HepG2 (cell line): ENCODE data around the gene ATP8A1. TPM values are rescaled to one million over a fixed set of nuclear protein-coding genes. Genes with fewer than 3 reads are reported as not detected.

Source experiments
- HMG20B ChIP-seq: conservative IDR thresholded peaks from 2 replicates; pipeline ENCODE4 v1.6.1; 2016; ENCODE audit warnings: missing genetic modification reagents, missing compliant biosample characterization
- HNF4G ChIP-seq, 2 experiments: sonication (generic) in 1 of 2; formaldehyde crosslinking in 1 of 2; IDR thresholded peaks; 2 replicates each; pipeline versions ENCODE4 v1.4.0 to v1.6.1; 2011 to 2020; ENCODE audit warnings: borderline replicate concordance in 2 of 2, low read depth in 2 of 2, mild to moderate bottlenecking in 2 of 2, low read length in 1 of 2, missing genetic modification reagents in 1 of 2, moderate library complexity in 1 of 2
- HOXA7 ChIP-seq: sonication (generic); formaldehyde crosslinking; IDR thresholded peaks from 2 replicates; pipeline ENCODE4 v1.8.1; 2022; ENCODE audit warnings: mild to moderate bottlenecking, missing genetic modification reagents, moderate library complexity
- MEIS1 ChIP-seq: sonication (generic); formaldehyde crosslinking; IDR thresholded peaks from 2 replicates; pipeline ENCODE4 v1.9.0; 2021; ENCODE audit warnings: mild to moderate bottlenecking, missing genetic modification reagents, moderate library complexity, borderline replicate concordance
- NFYB ChIP-seq: sonication (generic); formaldehyde crosslinking; IDR thresholded peaks from 2 replicates; pipeline ENCODE4 v1.4.0; 2020; ENCODE audit warnings: missing genetic modification reagents
- RXRB ChIP-seq: IDR thresholded peaks from 2 replicates; pipeline ENCODE4 v1.6.1; 2016; ENCODE audit warnings: borderline replicate concordance, missing genetic modification reagents, missing compliant biosample characterization
- ZKSCAN1 ChIP-seq: fragments of 150-350 bp; IDR thresholded peaks from 2 replicates; pipeline ENCODE4 v1.6.1; 2014; ENCODE audit warnings: low read length
- ZNF251 ChIP-seq: sonication (generic); formaldehyde crosslinking; IDR thresholded peaks from 2 replicates; pipeline ENCODE4 v1.9.0; 2021; ENCODE audit warnings: mild to moderate bottlenecking, missing genetic modification reagents
- ZNF432 ChIP-seq: sonication (generic); formaldehyde crosslinking; IDR thresholded peaks from 2 replicates; pipeline ENCODE4 v1.5.0; 2020; ENCODE audit warnings: missing genetic modification reagents, mild to moderate bottlenecking, borderline replicate concordance
- ZNF557 ChIP-seq: sonication (generic); formaldehyde crosslinking; IDR thresholded peaks from 2 replicates; pipeline ENCODE4 v1.4.0; 2020; ENCODE audit warnings: missing genetic modification reagents
- polyA plus RNA-seq, 8 experiments: library from polyadenylated mRNA; depleted of rRNA in 3 of 8; stranded (reverse) in 7 of 8; unstranded in 1 of 8; fragments of >200 nt; fragmentation: Illumina TruSeq in 4 of 8; extraction: Trizol in 4 of 8; gene quantifications; 2 replicates each; pipeline versions ENCODE4 v1.2.1 to v1.2.3, GENCODE V29; 2011 to 2016; ENCODE audit warnings: low read depth in 4 of 8, missing spikeins in 1 of 8, mixed read lengths in 1 of 8; ENCODE audit not compliant: insufficient read depth in 1 of 8
- total RNA-seq, 5 experiments: library from RNA; depleted of rRNA; stranded (reverse); fragments of >200 nt; fragmentation: Illumina TruSeq; extraction: Trizol; gene quantifications; 2 replicates each; pipeline ENCODE4 v1.2.3, GENCODE V29; 2016; ENCODE audit warnings: low read depth in 1 of 5
- TF ChIP-seq, protein P1 (sequence below), 2 experiments: IDR thresholded peaks; 2 replicates each; pipeline ENCODE4 v1.6.1; 2011 to 2012; ENCODE audit warnings: low read length in 2 of 2, borderline replicate concordance in 1 of 2, low read depth in 1 of 2, mild to moderate bottlenecking in 1 of 2, moderate library complexity in 1 of 2
- TF ChIP-seq, protein P2 (sequence below): sonication (generic); formaldehyde crosslinking; conservative IDR thresholded peaks from 2 replicates; pipeline ENCODE4 v1.8.0; 2022; ENCODE audit warnings: missing genetic modification reagents
- TF ChIP-seq, protein P3 (sequence below): sonication (generic); formaldehyde crosslinking; IDR thresholded peaks from 2 replicates; pipeline ENCODE4 v1.5.0; 2020; ENCODE audit warnings: missing genetic modification reagents, mild to moderate bottlenecking, borderline replicate concordance

ATP8A1 gene
- total and polyA plus RNA-seq, 2 of the 13 experiments (the other 11 are each of a cell fraction or from before 2014, with no cell fraction given), result 1.7 to 6.2 TPM

DNA sequence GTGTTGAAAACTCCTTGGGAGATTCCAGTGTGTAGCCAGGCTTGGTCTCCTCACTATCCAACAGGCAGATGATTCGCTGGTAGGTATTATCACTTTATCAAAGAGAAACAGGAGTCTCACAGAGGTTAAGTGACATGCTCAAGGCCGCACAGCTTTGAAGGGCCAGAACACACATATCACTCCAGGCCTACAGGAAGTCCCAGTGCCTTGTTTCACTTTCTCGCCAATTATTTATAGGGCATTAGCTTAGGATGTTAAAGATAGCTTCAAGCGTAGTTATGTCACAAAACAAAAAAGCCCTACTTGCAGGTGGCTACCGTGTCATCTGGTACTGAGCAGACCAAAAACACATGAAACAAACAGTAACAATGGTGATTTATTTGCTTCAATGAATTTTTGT lies 13.2 kb downstream of the ATP8A1 start (continued):
- TF ChIP-seq HNF4G (IDR thresholded peaks at IDR 0.05; ENCODE audit: borderline replicate concordance, low read depth, low read length), result no peak
- TF ChIP-seq HNF4G (CRISPR knock-in tag; IDR thresholded peaks at IDR 0.05; ENCODE audit: borderline replicate concordance, low read depth), result no peak
- TF ChIP-seq ZNF432 (CRISPR knock-in tag), result no peak
- no peak for TF ChIP-seq ZNF557 (CRISPR knock-in tag)
- no peak for TF ChIP-seq RXRB (CRISPR knock-in tag)
- TF ChIP-seq, protein P1, sequence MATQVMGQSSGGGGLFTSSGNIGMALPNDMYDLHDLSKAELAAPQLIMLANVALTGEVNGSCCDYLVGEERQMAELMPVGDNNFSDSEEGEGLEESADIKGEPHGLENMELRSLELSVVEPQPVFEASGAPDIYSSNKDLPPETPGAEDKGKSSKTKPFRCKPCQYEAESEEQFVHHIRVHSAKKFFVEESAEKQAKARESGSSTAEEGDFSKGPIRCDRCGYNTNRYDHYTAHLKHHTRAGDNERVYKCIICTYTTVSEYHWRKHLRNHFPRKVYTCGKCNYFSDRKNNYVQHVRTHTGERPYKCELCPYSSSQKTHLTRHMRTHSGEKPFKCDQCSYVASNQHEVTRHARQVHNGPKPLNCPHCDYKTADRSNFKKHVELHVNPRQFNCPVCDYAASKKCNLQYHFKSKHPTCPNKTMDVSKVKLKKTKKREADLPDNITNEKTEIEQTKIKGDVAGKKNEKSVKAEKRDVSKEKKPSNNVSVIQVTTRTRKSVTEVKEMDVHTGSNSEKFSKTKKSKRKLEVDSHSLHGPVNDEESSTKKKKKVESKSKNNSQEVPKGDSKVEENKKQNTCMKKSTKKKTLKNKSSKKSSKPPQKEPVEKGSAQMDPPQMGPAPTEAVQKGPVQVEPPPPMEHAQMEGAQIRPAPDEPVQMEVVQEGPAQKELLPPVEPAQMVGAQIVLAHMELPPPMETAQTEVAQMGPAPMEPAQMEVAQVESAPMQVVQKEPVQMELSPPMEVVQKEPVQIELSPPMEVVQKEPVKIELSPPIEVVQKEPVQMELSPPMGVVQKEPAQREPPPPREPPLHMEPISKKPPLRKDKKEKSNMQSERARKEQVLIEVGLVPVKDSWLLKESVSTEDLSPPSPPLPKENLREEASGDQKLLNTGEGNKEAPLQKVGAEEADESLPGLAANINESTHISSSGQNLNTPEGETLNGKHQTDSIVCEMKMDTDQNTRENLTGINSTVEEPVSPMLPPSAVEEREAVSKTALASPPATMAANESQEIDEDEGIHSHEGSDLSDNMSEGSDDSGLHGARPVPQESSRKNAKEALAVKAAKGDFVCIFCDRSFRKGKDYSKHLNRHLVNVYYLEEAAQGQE (IDR thresholded peaks at IDR 0.05; ENCODE audit: borderline replicate concordance in 1 of 2, low read depth in 1 of 2, low read length in 2 of 2), result no peak
- no peak for TF ChIP-seq ZKSCAN1
- TF ChIP-seq MEIS1 (CRISPR knock-in tag), result no peak
- TF ChIP-seq HMG20B (CRISPR knock-in tag), result no peak
- TF ChIP-seq NFYB (CRISPR knock-in tag), result no peak
- TF ChIP-seq, protein P2, sequence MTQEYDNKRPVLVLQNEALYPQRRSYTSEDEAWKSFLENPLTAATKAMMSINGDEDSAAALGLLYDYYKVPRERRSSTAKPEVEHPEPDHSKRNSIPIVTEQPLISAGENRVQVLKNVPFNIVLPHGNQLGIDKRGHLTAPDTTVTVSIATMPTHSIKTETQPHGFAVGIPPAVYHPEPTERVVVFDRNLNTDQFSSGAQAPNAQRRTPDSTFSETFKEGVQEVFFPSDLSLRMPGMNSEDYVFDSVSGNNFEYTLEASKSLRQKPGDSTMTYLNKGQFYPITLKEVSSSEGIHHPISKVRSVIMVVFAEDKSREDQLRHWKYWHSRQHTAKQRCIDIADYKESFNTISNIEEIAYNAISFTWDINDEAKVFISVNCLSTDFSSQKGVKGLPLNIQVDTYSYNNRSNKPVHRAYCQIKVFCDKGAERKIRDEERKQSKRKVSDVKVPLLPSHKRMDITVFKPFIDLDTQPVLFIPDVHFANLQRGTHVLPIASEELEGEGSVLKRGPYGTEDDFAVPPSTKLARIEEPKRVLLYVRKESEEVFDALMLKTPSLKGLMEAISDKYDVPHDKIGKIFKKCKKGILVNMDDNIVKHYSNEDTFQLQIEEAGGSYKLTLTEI (CRISPR knock-in tag), result no peak
- TF ChIP-seq, protein P3, sequence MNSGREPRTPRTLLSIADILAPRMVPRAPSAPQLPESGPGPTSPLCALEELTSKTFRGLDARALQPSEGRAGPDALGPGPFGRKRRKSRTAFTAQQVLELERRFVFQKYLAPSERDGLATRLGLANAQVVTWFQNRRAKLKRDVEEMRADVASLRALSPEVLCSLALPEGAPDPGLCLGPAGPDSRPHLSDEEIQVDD (CRISPR knock-in tag), result no peak
- TF ChIP-seq HOXA7, result no peak
- no peak for TF ChIP-seq ZNF251 (CRISPR knock-in tag)
- TF ChIP-seq, all 625 proteins: peak for 0
